HG02852 (cell line): ENCODE measurements around the gene LILRA1.
"Not testable (repeated sequence)": the region's sequence is repeated elsewhere in the genome, so short reads cannot be mapped to it uniquely, and the experiment has no call there.

ENCODE experiments used
- ATAC-seq: cut with Tn5 transposase; IDR thresholded peaks from one replicate; pipeline ENCODE4 v1.9.1; 2021; ENCODE audit warnings: mild to moderate bottlenecking, moderate library complexity; ENCODE audit not compliant: unreplicated experiment

LILRA1 gene

DNA sequence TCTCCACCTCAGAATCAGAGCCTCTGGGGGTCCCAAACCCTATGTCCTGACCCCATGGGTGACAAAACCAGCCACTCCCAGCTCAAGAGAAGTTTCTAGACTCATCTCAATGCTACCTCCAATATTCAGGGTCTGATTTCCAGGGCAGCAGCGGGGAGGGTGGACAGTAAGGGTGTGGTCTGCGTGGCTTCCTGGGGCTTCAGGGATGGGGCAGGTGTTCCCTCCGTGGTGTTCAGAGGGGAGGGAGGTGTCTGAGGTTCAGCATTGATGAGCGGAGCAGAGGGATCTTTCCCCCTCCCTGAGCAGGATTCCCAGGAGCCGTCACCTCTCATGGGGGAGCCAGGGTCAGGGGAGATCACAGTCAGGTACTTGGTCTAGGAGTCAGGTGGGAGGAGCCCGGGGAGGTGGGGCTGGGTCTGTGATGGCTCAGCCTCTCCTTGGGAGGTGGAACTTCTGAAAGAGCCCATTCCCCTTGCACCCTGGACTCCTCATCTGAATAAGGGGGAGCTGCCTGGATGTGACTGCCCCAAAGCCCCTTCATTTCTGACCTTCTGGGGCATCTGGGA, 16.9 kb upstream of the LILRA1 start:
- no peak for ATAC-seq

DNA sequence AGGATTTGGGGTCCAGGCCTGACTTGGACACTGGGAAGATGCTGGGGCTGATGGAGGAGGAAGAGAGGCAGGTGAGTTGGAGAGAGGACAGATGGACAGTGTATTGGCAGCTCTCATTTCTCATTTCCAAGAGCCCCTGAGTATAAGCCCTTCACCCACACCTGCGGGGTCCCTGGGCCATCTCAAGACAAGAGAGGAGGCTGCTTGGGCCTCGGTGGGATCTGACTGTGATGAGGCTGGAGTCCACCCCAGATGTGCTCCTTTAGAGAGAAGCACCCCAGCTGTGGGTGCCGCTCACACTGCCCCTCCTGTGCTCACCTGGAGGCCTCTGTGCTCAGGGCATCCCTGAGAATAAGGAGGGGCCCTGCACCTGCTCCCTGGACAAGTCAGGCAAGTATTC, 16.1 kb upstream of the LILRA1 start:
- no peak for ATAC-seq

DNA sequence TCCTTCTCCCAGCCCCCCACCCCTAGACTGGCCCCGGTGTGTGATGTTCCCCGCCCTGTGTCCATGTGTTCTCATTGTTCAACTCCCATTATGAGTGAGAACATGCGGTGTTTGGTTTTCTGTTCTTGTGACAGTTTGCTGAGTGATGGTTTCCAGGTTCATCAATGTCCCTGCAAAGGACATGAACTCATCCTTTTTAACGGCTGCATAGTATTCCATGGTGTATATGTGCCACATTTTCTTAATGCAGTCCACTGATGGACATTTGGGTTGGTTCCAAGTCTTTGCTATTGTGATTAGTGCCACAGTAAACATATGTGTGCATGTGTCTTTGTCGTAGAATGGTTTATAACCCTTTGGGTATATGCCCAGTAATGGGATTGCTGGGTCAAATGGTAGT, 15.2 kb upstream of the LILRA1 start:
- ATAC-seq, result not testable (repeated sequence)

DNA sequence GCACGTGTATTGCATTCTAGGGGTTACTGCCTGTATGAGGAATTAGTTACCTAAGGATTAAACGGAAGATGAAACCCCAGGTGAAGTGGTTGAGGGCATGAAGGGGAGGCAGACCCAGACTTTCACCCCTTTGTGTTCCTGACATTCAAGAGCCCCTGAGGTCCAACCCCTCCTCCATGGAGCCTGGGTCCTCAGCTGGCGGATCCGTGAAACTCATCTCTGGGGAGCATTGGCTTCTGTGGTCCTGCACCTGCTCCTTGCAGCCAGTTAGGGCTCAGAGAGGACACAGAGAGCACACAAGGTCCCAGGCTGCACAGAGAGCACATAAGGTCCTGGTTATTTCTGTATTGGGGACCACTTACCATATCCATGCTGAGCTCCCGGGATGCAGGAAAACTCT, 7.0 kb upstream of the LILRA1 start:
- ATAC-seq, result no peak

DNA sequence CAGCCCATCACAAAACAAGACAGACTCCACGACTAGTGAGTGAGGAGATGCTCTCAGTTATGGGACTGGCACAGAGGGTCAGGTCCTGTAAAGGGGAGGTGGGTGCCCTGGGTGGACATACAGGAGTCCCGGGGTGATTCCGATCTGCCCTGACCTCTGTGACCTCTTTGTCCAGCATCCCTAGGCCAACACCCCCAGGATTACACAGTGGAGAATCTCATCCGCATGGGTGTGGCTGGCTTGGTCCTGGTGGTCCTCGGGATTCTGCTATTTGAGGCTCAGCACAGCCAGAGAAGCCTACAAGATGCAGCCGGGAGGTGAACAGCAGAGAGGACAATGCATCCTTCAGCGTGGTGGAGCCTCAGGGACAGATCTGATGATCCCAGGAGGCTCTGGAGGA, 6.4 kb upstream of the LILRA1 start:
- ATAC-seq, result no peak

DNA sequence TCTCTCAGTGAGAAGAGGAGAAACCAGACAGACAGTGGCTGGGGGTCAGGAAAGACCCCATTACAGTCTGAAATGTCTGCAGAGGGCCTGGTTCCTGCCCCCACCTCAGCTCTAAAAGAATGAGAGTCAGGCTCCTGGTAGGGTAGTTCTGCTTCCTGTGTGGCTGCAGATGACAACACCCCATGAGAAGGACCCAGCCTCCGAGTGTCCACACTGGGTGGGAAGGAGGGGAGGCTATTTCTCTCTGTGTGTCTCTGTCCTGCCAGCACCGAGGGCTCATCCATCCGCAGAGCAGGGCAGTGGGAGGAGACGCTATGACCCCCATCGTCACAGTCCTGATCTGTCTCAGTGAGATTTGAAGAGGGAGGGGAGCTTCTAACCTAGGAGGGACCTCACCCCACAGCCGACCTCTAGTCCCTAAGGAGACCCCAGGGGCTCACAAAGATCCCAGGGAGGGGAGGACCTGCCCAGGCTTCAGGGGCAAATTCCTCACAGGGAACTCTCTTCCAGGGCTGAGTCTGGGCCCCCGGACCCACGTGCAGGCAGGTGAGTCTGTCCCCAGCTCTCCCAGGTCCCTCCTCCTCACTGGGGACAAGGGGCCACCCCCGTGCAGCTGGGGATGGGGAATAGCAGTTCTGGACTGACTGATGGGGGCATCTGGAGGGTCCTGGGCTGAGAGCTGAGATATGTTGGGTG, 647 bp downstream of the LILRA1 start:
- ATAC-seq, result not testable (repeated sequence)

DNA sequence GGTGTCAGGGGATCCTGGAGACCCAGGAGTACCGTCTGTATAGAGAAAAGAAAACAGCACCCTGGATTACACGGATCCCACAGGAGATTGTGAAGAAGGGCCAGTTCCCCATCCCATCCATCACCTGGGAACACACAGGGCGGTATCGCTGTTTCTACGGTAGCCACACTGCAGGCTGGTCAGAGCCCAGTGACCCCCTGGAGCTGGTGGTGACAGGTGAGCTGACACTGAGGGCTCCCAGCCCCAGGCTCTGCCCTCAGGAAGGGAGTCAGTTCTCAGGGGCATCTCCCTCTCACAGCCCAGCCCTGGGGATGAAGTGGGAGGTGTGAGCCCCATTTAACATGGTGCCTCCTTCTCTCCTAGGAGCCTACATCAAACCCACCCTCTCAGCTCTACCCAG, 1.3 kb downstream of the LILRA1 start:
- ATAC-seq, result no peak

DNA sequence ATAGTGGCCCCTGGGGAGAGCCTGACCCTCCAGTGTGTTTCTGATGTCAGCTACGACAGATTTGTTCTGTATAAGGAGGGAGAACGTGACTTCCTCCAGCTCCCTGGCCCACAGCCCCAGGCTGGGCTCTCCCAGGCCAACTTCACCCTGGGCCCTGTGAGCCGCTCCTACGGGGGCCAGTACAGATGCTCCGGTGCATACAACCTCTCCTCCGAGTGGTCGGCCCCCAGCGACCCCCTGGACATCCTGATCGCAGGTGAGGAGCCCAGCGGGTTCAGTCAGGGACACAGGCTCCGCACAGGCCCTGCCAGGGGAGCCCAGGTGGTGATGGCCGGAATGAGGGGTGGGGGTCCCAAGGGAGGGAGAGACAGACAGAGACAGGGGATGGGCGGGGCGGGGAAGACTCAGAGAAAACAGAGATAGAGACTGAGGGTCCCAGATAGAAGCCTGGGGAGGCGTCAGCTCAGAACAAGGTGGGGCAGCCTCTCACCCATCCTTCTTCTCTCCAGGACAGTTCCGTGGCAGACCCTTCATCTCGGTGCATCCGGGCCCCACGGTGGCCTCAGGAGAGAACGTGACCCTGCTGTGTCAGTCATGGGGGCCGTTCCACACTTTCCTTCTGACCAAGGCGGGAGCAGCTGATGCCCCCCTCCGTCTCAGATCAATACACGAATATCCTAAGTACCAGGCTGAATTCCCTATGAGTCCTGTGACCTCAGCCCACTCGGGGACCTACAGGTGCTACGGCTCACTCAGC, 2.4 kb downstream of the LILRA1 start:
- not testable (repeated sequence) for ATAC-seq

DNA sequence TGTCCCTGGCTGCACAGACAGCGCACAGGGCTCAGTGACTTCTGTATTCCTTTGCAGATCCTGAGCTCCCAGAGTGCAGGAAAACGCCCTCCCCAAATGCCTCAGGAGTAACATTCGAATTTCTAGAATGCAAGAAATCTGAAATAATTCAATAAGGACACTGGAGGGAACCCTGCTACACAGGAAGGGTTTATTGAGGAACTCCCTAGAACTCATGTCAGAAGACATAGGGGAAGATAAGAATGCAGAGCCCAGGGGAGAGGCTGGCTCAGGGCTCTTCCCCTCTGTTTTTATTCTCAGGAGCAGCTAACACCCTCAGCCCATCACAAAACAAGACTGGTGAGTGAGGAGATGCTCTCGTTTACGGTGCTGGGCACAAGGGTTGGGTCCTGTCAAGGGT, 6.8 kb downstream of the LILRA1 start:
- ATAC-seq, result no peak

DNA sequence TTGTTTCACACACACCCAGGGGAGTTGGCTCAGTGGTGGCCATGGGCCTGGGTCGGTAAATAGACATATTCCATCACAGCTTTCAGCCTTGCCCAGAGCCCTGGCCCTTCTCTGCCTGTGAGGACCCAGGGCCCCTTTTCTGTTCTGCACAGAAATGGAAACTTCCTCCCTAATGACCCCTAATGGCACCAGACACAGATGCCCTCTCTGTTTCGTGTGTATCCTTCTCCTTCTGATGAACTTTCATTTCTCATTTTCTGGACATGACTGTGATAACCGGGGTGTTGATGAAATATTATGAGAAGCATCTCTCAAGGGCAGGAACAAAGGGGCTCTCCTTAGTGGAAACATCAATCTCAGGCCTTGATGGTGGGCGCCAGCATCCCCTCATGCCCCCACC, 12.8 kb downstream of the LILRA1 start:
- ATAC-seq, result no peak

DNA sequence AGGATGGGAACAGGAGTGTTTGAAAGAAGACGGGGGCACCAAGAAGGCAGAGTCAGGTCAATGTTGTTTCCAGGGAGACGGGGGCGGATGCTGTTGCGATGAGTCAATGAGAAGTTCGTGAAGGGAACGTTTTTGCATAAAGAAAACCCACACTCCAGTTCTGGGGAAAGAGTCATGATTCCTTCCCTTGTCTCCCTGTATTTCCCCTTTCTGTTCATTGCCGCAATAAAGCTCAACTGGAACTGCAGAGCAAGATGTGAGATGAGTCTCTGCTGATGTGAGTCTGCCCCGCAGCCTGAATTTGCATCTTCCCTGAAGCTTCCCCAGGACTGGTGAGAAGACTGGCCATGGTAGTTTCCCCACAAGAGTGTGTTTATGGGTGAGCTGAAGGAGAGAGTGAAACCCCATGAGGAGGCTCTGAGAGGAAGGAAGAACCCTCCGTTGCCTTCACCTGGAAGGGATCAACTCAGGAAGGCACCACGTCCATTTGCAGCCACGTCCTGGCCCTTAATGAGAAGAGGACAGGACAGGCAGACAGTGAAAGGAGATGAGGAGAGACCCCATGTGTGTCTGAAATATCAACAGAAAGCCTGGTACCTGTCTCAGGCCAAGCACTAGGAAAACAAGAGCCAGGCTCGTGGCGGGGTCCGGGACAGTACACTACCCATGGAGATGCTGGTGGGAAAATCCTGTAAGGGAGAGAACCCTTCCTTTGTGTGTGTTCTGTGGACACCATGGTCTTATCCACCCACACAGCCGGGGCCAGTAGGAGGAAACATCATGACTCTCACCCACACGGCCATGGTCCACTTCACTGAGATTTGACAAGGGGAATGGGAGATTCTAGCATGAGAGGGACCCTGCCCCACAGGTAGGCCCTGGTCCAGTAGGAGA, 13.7 kb downstream of the LILRA1 start:
- ATAC-seq, result peak; percentile 75

DNA sequence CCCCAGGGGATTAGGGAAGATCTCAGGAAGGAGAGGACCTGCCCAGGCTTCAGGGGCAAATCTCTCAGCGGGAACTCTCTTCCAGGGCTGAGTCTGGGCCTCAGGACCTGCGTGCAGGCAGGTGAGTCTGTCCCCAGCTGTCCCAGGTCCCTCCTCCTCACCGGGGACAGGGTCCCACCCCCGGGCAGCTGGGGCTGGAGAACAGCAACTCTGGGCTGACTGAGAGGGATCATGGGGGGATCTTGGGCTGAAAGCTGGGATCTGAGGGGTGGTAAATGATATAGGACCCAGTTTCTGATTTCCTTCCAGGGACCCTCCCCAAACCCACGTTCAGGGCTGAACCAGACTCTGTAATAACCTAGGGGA, 14.3 kb downstream of the LILRA1 start:
- ATAC-seq, result no peak

DNA sequence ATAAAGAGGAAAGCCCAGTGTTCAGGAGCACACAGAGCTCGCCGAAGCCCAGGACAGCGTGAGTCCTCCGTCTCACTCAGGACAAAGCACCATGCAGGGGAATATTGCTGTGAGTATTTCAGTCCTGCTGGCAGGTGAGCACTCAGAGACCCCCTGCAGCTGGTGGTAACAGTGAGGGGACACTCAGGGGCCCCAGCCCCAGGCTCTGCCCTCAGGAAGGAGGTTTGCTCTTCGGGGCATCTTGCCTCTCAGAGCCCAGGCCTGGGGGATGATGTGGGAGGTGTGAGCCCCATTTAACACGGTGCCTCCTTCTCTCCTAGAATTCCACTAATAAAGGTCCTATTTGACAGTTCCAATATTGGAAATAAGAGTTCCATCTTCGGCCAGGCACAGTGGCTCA, 14.8 kb downstream of the LILRA1 start:
- no peak for ATAC-seq

DNA sequence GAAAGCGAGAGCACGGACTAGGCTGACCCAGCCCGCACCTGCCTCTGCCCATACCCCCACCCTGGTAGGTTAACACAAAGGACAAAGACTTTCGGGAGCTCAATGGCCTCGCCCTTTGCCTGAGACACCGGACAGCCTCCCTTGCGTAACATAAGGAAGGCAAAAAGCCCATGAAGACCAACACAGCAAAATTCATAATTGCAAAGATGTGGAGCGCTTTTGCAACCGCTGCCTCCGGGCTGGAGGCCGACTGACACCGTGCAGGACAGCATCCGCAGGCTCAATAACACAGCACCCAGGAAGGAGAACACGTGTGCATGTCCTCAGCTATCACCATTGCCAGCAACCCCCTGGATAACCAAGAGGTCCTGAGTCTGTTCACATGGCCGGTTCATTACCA, 15.4 kb downstream of the LILRA1 start:
- no peak for ATAC-seq

DNA sequence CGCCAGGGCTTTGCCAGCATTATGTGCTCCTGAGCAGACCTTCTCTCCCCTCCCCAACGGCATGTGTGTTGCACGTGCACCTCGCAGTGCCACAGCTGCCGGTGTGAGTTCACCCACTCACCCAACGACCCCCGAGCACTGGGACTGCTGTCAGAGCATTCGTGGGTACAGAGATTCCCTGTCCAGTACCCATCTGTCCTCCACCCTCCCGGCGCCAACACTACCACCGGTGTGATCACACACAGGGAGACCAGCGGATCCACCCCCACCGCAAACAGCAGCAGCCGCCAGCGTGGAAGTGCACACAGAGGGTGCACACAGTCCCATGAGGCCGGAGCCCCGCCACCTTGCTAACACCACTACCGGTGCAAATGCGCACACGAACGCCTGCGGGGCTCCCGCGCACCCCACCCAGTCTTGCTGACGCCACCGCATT, 15.9 kb downstream of the LILRA1 start:
- ATAC-seq, result no peak

DNA sequence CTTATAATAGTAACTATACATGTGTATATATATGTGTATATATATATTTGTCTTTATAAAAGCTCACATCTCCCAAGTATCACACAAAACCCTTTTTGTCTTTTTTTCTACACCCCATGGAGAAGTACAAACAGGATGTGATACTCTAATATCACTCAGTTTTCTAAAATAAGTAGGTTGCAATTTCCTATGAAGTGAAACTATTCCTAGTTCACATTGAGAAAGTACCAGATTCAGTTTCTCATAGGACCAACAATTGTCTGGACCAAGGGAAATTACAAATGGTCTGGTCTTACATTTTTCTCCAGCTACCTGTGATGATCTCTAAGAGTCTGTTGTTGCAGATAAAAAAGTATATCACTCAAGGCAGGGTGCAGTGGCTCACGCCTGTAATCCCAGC, 19.0 kb downstream of the LILRA1 start:
- ATAC-seq, result no peak

DNA sequence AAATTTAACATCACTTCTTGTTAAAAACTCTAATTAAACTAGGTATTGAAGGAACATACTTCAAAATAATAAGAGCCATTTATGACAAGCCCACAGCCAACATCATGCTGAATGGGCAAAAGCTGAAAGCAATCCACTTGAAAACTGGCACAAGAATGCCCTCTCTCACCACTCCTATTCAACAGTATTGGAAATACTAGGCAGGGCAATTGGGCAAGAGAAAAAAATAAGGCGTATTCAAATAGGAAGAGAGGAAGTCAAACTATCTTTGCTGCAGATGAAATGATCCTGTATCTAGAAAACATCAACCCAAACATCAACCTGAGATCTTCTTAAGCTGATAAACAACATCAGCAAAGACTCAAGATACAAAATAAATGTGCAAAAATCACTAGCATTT, 21.3 kb downstream of the LILRA1 start:
- ATAC-seq, result no peak

DNA sequence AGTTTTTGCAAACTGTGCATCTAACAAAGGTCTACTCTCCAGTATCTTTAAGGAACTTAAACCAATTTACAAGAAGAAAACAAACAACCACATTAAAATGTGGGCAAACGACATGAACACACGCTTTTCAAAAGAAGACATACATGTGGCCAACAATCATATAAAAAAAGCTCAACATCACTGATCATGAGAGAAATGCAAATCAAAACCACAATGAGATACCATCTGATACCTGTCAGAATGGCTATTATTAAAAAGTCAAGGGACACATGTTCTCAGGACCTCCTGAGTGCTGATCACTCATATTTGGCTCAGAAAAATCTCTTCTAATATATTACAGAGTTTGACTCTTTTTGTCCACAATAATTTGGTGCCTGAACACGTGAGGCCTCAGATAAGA, 22.6 kb downstream of the LILRA1 start:
- ATAC-seq, result no peak

DNA sequence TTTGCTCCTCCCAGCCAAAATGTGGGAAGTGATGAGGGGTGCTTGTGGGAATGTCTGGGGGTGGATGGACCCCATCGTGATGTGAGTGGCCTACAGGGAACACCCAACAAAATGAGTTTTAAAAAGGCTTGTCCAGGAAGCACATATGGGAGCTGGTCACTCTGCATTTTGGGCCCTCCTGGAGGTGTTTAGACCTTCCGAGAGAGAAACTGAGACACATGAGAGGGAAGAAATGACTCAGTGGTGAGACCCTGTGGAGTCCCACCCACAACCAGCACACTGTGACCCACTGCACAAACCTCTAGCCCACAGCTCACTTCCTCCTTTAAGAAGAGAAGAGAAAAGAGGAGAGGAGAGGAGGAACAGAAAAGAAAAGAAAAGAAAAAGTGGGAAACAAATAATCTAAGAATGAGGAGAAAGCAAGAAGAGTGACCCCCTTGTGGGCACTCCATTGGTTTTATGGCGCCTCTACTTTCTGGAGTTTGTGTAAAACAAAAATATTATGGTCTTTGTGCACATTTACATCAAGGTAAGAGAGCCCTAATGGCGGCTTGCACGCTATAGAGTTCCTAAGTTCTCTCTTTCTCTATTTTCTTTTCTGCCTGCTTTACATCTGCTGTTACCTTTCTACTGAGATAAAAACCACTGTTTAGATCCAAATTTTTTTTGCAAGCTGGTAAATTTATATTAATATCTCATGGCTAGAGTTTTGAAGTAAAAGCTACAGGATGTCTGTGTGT, 23.6 kb downstream of the LILRA1 start:
- ATAC-seq, result peak; percentile 84

DNA sequence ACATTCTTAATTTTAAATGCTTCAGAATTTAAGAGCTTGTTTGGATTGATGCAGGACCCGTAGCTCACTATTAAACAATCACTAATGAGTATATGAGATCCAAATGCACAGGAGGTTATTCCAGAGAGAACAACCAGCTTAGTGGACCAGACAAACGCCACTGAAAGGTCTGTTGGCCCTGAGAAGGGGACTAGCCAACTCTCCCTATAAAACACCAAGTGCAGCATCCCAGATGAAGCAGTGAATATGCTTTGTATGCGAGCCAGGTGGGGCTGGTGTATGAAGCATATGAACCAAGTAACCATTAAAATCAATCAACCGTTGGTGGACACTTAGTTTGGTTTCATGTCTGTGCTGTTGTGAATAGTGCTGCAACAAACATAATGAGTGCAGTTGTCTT, 27.0 kb downstream of the LILRA1 start:
- ATAC-seq, result no peak

DNA sequence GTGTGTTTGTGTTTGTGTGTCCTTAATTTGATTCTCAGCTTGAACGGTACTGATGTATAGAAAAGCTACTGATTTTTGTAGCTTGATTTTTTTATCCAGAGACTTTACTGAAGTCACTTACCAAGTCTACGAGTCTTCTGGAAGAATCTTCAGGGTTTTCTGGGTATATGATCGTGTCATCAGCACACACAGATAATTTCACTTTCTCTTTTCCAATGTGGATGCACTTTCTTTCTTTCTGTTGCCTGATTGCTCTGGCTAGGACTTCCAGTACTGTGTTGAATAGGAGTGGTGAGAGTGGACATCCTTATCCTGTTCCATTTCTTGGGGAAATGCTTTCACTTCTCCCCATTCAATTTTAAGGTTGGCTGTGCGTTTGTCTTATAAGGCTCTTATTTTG, 29.0 kb downstream of the LILRA1 start:
- no peak for ATAC-seq
